Measurements from ENCODE around the gene MYL6B.

- TF ChIP-seq POLR2AphosphoS5 (IDR thresholded peaks at IDR 0.05) (no peak), CTCF (IDR thresholded peaks at IDR 0.05) (no peak)
These were observed 45.1 kb upstream of the MYL6B start for GRCh38 chr12:56107242-56107641.

Measured in esophagus muscularis mucosa (tissue), 3 donors.